ENCODE results near the gene SLC35F1.

The SLC35F1 gene

DNA sequence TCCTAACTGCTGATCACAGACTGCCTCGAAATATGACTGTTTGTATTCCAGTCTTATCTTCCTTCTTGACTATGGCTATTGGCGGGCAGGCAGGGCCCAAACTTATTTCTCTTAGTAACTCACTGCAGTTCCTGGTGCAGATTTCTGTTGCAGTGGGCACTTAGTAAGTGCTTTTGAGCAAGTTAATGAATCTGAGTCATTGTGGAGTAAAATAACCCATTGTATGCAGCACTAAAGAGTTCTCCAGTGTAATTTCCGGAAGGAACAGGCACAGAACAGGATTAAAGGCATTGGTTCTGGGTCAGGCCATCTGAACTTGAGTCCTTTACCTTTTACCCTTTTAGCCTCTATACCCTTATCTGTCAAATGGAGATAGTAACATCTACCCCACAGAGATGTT is 23.6 kb downstream of the SLC35F1 start:
- H3K4me3 ChIP-seq (ENCODE audit: severe bottlenecking): no peak overlapping the region
- H3K27me3 ChIP-seq (ENCODE audit: insufficient read depth, poor library complexity, severe bottlenecking): peaks cover 3% of the 10 kb centered on the region
- H3K27ac ChIP-seq (ENCODE audit: poor library complexity, severe bottlenecking): no peak overlapping the region
- H3K4me1 ChIP-seq (ENCODE audit: insufficient read depth, poor library complexity, severe bottlenecking): no peaks in the 10 kb centered on the region
- ATAC-seq (ENCODE audit: low read depth) (no peak), DNase-seq (ENCODE audit: low spot score) (no peak)
- H3K36me3 ChIP-seq (ENCODE audit: low read depth): no peaks in the 10 kb centered on the region
- TF ChIP-seq, protein P1, sequence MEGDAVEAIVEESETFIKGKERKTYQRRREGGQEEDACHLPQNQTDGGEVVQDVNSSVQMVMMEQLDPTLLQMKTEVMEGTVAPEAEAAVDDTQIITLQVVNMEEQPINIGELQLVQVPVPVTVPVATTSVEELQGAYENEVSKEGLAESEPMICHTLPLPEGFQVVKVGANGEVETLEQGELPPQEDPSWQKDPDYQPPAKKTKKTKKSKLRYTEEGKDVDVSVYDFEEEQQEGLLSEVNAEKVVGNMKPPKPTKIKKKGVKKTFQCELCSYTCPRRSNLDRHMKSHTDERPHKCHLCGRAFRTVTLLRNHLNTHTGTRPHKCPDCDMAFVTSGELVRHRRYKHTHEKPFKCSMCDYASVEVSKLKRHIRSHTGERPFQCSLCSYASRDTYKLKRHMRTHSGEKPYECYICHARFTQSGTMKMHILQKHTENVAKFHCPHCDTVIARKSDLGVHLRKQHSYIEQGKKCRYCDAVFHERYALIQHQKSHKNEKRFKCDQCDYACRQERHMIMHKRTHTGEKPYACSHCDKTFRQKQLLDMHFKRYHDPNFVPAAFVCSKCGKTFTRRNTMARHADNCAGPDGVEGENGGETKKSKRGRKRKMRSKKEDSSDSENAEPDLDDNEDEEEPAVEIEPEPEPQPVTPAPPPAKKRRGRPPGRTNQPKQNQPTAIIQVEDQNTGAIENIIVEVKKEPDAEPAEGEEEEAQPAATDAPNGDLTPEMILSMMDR (IDR thresholded peaks at IDR 0.05; ENCODE audit: poor library complexity, severe bottlenecking): no peak
- no peaks in the 10 kb centered on the region for H3K9me3 ChIP-seq (ENCODE audit: severe bottlenecking)

DNA sequence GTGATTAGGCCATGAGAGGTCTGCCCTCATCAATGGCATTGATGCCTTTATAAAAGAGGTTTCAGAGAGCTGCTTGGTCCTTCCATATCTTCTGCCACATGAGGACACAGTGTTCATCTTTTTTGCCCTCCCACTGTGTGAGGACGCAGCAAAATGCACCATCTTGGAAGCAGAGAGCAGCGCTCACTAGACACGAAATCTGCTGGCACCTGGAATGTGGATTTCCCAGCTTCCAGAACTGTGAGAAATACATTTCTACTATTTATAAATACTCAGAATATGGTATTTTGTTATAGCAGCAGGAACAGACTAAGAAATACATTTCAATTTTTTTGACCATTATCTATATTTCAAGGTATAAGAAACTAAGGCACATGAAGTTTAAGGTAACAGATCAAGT is 24.9 kb downstream of the SLC35F1 start:
- no peaks in the 10 kb centered on the region for H3K4me1 ChIP-seq (ENCODE audit: insufficient read depth, poor library complexity, severe bottlenecking)
- peaks cover 3% of the 10 kb centered on the region for H3K27me3 ChIP-seq (ENCODE audit: insufficient read depth, poor library complexity, severe bottlenecking)
- TF ChIP-seq, protein P1 (IDR thresholded peaks at IDR 0.05; ENCODE audit: poor library complexity, severe bottlenecking): no peak
- DNase-seq (ENCODE audit: low spot score) (no peak), ATAC-seq (ENCODE audit: low read depth) (no peak)
- H3K9me3 ChIP-seq (ENCODE audit: severe bottlenecking): no peaks in the 10 kb centered on the region
- no peaks in the 10 kb centered on the region for H3K36me3 ChIP-seq (ENCODE audit: low read depth)
- no peak overlapping the region for H3K27ac ChIP-seq (ENCODE audit: poor library complexity, severe bottlenecking)
- no peak overlapping the region for H3K4me3 ChIP-seq (ENCODE audit: severe bottlenecking)

DNA sequence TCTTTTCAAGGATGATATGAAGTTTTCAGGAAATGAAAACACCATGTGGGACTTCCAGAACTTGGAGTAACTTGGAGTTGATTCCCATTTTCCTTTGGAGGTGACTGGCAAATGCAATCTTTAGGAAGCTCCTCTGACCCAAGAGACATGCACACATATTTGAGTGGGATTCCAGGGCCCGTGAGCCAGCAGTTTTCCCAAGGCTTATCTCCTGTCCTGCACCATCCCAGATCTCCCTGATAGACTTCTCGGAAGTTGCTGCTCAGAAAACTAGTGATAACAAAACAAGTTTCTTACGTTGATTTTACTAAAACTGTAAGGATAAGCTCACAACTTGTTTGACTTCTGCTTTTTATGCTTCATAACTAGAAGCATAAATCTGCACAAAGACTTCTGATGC is 25.6 kb downstream of the SLC35F1 start:
- DNase-seq (ENCODE audit: low spot score): no peak
- no peak for ATAC-seq (ENCODE audit: low read depth)
- no peaks in the 10 kb centered on the region for H3K36me3 ChIP-seq (ENCODE audit: low read depth)
- H3K27ac ChIP-seq (ENCODE audit: poor library complexity, severe bottlenecking): no peak overlapping the region
- H3K9me3 ChIP-seq (ENCODE audit: severe bottlenecking): no peaks in the 10 kb centered on the region
- no peak overlapping the region for H3K4me3 ChIP-seq (ENCODE audit: severe bottlenecking)
- H3K27me3 ChIP-seq (ENCODE audit: insufficient read depth, poor library complexity, severe bottlenecking): peaks cover 3% of the 10 kb centered on the region
- H3K4me1 ChIP-seq (ENCODE audit: insufficient read depth, poor library complexity, severe bottlenecking): no peaks in the 10 kb centered on the region
- TF ChIP-seq, protein P1 (IDR thresholded peaks at IDR 0.05; ENCODE audit: poor library complexity, severe bottlenecking): no peak

DNA sequence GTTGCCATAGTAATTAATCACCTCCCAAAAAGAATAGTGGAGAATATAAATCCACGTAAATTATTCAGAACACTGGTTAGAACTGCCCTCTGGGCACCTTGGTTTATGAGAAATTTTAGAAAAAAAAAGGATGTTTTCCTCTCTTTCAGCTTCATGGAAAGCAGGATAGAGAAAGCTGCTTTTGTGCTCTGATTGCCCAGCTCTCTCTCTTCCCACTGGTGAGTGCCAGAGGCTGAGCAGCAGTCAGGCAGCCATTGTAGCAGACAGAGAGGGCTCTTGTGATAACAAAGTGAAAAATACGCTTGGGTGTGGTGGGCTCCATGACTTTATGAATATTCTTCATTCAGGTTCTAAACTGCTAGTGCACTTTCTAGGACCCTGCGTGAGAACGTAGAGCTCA is 26.4 kb downstream of the SLC35F1 start:
- no peak overlapping the region for H3K4me3 ChIP-seq (ENCODE audit: severe bottlenecking)
- peaks cover 3% of the 10 kb centered on the region for H3K27me3 ChIP-seq (ENCODE audit: insufficient read depth, poor library complexity, severe bottlenecking)
- H3K36me3 ChIP-seq (ENCODE audit: low read depth): no peaks in the 10 kb centered on the region
- TF ChIP-seq, protein P1 (IDR thresholded peaks at IDR 0.05; ENCODE audit: poor library complexity, severe bottlenecking): no peak
- no peak for ATAC-seq (ENCODE audit: low read depth)
- H3K4me1 ChIP-seq (ENCODE audit: insufficient read depth, poor library complexity, severe bottlenecking): no peaks in the 10 kb centered on the region
- DNase-seq (ENCODE audit: low spot score): no peak
- H3K9me3 ChIP-seq (ENCODE audit: severe bottlenecking): no peaks in the 10 kb centered on the region
- H3K27ac ChIP-seq (ENCODE audit: poor library complexity, severe bottlenecking): no peak overlapping the region

DNA sequence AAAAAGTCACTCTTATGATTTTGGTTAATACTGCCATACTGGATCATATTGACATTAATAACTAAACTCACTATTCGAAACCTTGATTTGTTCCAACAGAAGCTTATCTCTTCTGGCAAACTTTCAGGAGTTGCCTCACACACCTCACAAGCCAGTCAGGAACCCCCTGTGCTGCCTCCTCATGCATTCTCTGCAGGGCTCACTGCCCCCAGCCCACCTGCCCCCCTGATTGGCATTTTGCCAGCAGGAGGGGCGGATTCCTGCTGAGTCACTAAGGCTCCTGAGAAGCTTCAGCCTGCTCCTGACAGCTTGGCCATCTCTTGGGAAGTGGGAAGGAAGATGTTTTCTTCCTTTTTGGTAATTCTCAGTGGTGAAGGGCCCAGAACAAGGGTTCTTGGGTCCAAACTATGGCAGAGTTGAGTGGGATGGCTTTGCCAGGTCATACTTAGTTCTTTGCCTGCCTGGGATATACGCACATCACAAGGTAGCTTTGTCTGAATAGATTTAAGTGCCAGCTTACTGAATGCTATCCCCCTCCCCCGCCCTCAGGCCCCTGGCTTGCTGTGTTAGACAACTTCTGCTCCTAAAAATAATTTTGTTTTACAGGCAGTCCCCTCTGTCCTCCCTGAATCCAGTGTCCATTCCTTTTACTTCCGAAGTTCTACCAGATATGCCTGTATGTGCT is 31.4 kb downstream of the SLC35F1 start:
- H3K4me1 ChIP-seq (ENCODE audit: insufficient read depth, poor library complexity, severe bottlenecking): no peaks in the 10 kb centered on the region
- ATAC-seq (ENCODE audit: low read depth) (no peak), DNase-seq (ENCODE audit: low spot score) (no peak)
- no peaks in the 10 kb centered on the region for H3K36me3 ChIP-seq (ENCODE audit: low read depth)
- H3K27me3 ChIP-seq (ENCODE audit: insufficient read depth, poor library complexity, severe bottlenecking): no peaks in the 10 kb centered on the region
- no peak overlapping the region for H3K4me3 ChIP-seq (ENCODE audit: severe bottlenecking)
- TF ChIP-seq, protein P1 (IDR thresholded peaks at IDR 0.05; ENCODE audit: poor library complexity, severe bottlenecking): no peak
- no peaks in the 10 kb centered on the region for H3K9me3 ChIP-seq (ENCODE audit: severe bottlenecking)
- no peak overlapping the region for H3K27ac ChIP-seq (ENCODE audit: poor library complexity, severe bottlenecking)

Measured in RWPE2 (cell line).